K562 (cell line): ENCODE measurements around the gene KCNAB1. TPM values are rescaled to one million over a fixed set of nuclear protein-coding genes. Genes with fewer than 3 reads are reported as not detected.
A peak's percentile ranks its signal among the peaks of the same experiment; 100 is the strongest.

Experiments used
- ATAC-seq: fragments of 200-7000 bp; cut with Tn5 transposase; 3 replicates; pipeline ENCODE4 v1.9.1; 2020; ENCODE audit warnings: moderate library complexity
- BruUV-seq: library from RNA; stranded (reverse); fragments of 400-500 nt; replicated peaks from 2 replicates; lab custom pipeline; 2021; lab: Mats Ljungman, UMichigan
- CTCF ChIA-PET: fragments of 300-600 bp; formaldehyde crosslinking; extraction: SDS; loops from one replicate; lab custom pipeline; 2021; ENCODE audit warnings: low intra/inter-chr PET ratio; lab: Yijun Ruan, JAX
- POLR2A ChIA-PET: fragments of 300-600, 350-650 bp; sonication (Branson Sonifier 250); formaldehyde crosslinking; extraction: SDS; loops from one replicate; lab custom pipeline; 2021; ENCODE audit warnings: antibody characterized with exemption, inconsistent platforms; lab: Yijun Ruan, JAX
- DNase-seq, 4 experiments: peaks; one replicate each; pipeline versions ENCODE4 v3.0.0 to v3.0.0-alpha.2; 2011 to 2018; ENCODE audit warnings: low spot score in 3 of 4, mixed read lengths in 3 of 4; ENCODE audit errors: extremely low read depth in 1 of 4
- FAIRE-seq: peaks from 2 replicates; lab custom pipeline; 2011; peaks lifted over from hg19 to GRCh38; lab: Jason Lieb, UNC
- H2AFZ ChIP-seq: 2 replicates; pipeline ENCODE4 v1.6.0; 2011; ENCODE audit warnings: low read depth, low read length, control low read depth, inconsistent platforms
- H3K27ac ChIP-seq: fragments of 200-600 bp; 3 replicates; pipeline ENCODE4 v1.8.0; 2011; ENCODE audit warnings: low read depth, mild to moderate bottlenecking, control low read depth, inconsistent platforms, low read length, moderate library complexity, mixed read lengths; ENCODE audit errors: extremely low read depth
- H3K27me3 ChIP-seq, 2 experiments: fragments of 300-600 bp in 1 of 2; 2 replicates in 1 of 2; 3 replicates in 1 of 2; pipeline versions ENCODE4 v1.6.0 to v1.8.0; 2011; ENCODE audit warnings: inconsistent platforms in 2 of 2, low read length in 2 of 2, mild to moderate bottlenecking in 1 of 2, mixed read lengths in 1 of 2, moderate library complexity in 1 of 2; ENCODE audit not compliant: control insufficient read depth in 2 of 2, insufficient read depth in 2 of 2
- H3K36me3 ChIP-seq: fragments of 300-600 bp; 3 replicates; pipeline ENCODE4 v1.8.0; 2011; ENCODE audit warnings: mild to moderate bottlenecking, low read length, inconsistent platforms; ENCODE audit not compliant: control insufficient read depth, insufficient read depth
- H3K4me1 ChIP-seq, 2 experiments: fragments of 200-600 bp in 1 of 2; replicated peaks in 1 of 2; 2 replicates in 1 of 2; 3 replicates in 1 of 2; pipeline versions ENCODE4 v1.5.1 to v1.8.0; 2011; ENCODE audit warnings: inconsistent platforms in 2 of 2, low read length in 2 of 2, mild to moderate bottlenecking in 1 of 2, mixed read lengths in 1 of 2, moderate library complexity in 1 of 2; ENCODE audit not compliant: control insufficient read depth in 2 of 2, insufficient read depth in 2 of 2
- H3K4me2 ChIP-seq: 2 replicates; pipeline ENCODE4 v1.6.1; 2011; ENCODE audit warnings: low read length, control low read depth, inconsistent platforms, mixed read lengths; ENCODE audit not compliant: insufficient read depth
- H3K4me3 ChIP-seq: fragments of 200-600 bp; sonication (generic), shearing (Covaris generic); 2 replicates; pipeline ENCODE4 v1.5.1; 2016; ENCODE audit warnings: control low read depth, inconsistent platforms
- H3K79me2 ChIP-seq: fragments of 200-600 bp; 3 replicates; pipeline ENCODE4 v1.8.0; 2011; ENCODE audit warnings: low read length, inconsistent platforms; ENCODE audit not compliant: control insufficient read depth, insufficient read depth
- H3K9ac ChIP-seq, 2 experiments: 2 replicates each; pipeline versions ENCODE4 v1.6.0 to v1.6.1; 2011; ENCODE audit warnings: low read depth in 2 of 2, low read length in 2 of 2, control low read depth in 1 of 2, inconsistent platforms in 1 of 2, mild to moderate bottlenecking in 1 of 2, mixed read lengths in 1 of 2; ENCODE audit not compliant: insufficient read depth in 1 of 2
- H3K9me1 ChIP-seq: one replicate; pipeline ENCODE4 v1.6.0; 2011; ENCODE audit warnings: inconsistent platforms, mild to moderate bottlenecking, low read length, moderate library complexity; ENCODE audit not compliant: control insufficient read depth, insufficient read depth
- H3K9me3 ChIP-seq: replicated peaks from 2 replicates; pipeline ENCODE4 v1.5.1; 2011; ENCODE audit warnings: low read depth, low read length, inconsistent platforms; ENCODE audit not compliant: control insufficient read depth, insufficient read depth
- H4K20me1 ChIP-seq: replicated peaks from 2 replicates; pipeline ENCODE4 v1.6.1; 2011; ENCODE audit warnings: low read length, inconsistent platforms, mixed read lengths; ENCODE audit not compliant: control insufficient read depth, insufficient read depth
- POLR2G ChIP-seq: fragments of 200-400 bp; formaldehyde crosslinking; IDR thresholded peaks from 2 replicates; pipeline ENCODE4 v1.6.1; 2017; ENCODE audit warnings: low read depth, mild to moderate bottlenecking, antibody characterized with exemption, low read length, moderate library complexity
- RBFOX2 ChIP-seq: fragments of 200-400 bp; formaldehyde crosslinking; IDR thresholded peaks from 2 replicates; pipeline ENCODE4 v1.6.1; 2017; ENCODE audit warnings: low read depth, mild to moderate bottlenecking, low read length, moderate library complexity
- TAF1 ChIP-seq: IDR thresholded peaks from 2 replicates; pipeline ENCODE4 v1.6.1; 2011; ENCODE audit warnings: mild to moderate bottlenecking, low read length, moderate library complexity; ENCODE audit not compliant: insufficient read depth, control insufficient read depth, severe bottlenecking; ENCODE audit errors: extremely low read depth
- ZFX ChIP-seq: sonication (generic); formaldehyde crosslinking; IDR thresholded peaks from 2 replicates; pipeline ENCODE4 v1.8.0; 2022; ENCODE audit warnings: mild to moderate bottlenecking, missing genetic modification reagents, moderate library complexity
- WGBS: fragments of 100-300 bp; shearing (Covaris generic); methylation state at CpG from one replicate; pipeline ENCODE4 v1.1.6; 2016; ENCODE audit warnings: low coverage, mixed read lengths; ENCODE audit not compliant: insufficient coverage; ENCODE audit errors: missing lambda C conversion rate; 5-methylcytosine and 5-hydroxymethylcytosine counted together
- in situ Hi-C: fragments of 300-500 bp; cut with MboI; formaldehyde crosslinking; loops from 4 replicates; pipeline ENCODE4 v1.15.0; 2018; ENCODE audit warnings: inconsistent platforms, mixed read lengths
- intact Hi-C: fragments of 100-400 bp; cut with micrococcal nuclease; formaldehyde crosslinking; loops from 2 replicates; pipeline ENCODE4 v1.14.2; 2022
- polyA plus RNA-seq, 8 experiments: library from polyadenylated mRNA; depleted of rRNA in 4 of 8; stranded (reverse) in 5 of 8; unstranded in 3 of 8; fragments of >200 nt; fragmentation: Nextera tagmentation in 2 of 8; fragmentation: Illumina TruSeq in 1 of 8; extraction: Ambion mirVana in 2 of 8; extraction: Trizol in 1 of 8; gene quantifications; 2 replicates each; pipeline versions ENCODE4 v1.2.1 to v1.2.3, GENCODE V29; 2011 to 2014; ENCODE audit warnings: inconsistent platforms in 1 of 8, missing spikeins in 1 of 8
- total RNA-seq, 7 experiments: library from RNA; depleted of rRNA in 6 of 7; stranded (reverse); fragments of >200 nt in 6 of 7; fragmentation: Illumina TruSeq in 2 of 7; extraction: Trizol in 2 of 7; gene quantifications; 2 replicates each; pipeline versions ENCODE4 v1.2.1 to v1.2.3, GENCODE V29; 2011 to 2021; ENCODE audit warnings: low replicate concordance in 1 of 7

The KCNAB1 gene
- total and polyA plus RNA-seq, 9 of the 15 experiments (the other 6 are each of a cell fraction or from before 2014, with no cell fraction given): 0.14 to 1.2 (median 0.51) TPM

DNA sequence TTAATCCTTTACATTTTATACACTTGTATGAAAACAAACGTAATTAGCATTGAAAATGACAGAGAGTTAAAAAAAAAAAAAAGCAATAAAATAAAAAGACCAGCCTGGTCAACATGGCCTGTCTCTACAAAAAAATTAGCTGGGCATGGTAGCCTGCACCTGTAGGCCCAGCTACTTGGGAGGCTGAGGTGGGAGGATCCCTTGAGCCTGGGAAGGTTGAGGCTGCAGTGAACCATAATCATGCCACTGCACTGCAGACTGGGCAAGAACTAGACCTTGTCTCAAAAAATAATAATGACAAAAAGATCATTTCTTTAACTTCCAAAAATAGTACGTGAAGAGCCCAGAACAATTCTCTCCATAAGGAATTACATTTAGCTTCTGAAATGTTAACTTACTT is 432.6 kb downstream of the KCNAB1 start:
- Histone ChIP-seq H3K4me1 (peaks cover 6 to 29% of the 10 kb centered on the region in 2 experiments; a peak in 4 of 5 replicates), H2AFZ (no peak overlapping the region), H4K20me1 (no peaks in the 10 kb centered on the region), H3K4me3 (peak overlapping the region; percentile 74; the same call in 1 of the 2 replicates), H3K27ac (no peak overlapping the region), H3K4me2 (peak overlapping the region; percentile 94), H3K9me1 (no peaks in the 10 kb centered on the region), H3K27me3 (no peaks in the 10 kb centered on the region), H3K36me3 (peaks cover 58% of the 10 kb centered on the region), H3K9me3 (0 out of 2 replicates have a peak, but pooled peaks cover 4% of the 10 kb centered on the region), H3K9ac (peak overlapping the region in 1 of 2 experiments; percentile 90), H3K79me2 (peaks cover 73% of the 10 kb centered on the region)
- no peak for FAIRE-seq
- 27% methylated on average over 2 of the region's 2 CpGs for WGBS
- ChIA-PET CTCF (interaction anchor here (0.7 to 2.7 kb wide), 2 partner anchors 121 to 630 kb away, joined by 4 to 11 read pairs; partner anchors contain the start of gene TIPARP), POLR2A (interaction anchor here (0.6 to 3.0 kb wide), 6 partner anchors 10 to 672 kb away, joined by 3 to 27 read pairs (median 7); partner anchors contain the start of gene TIPARP)
- TSS peak; percentile 32 for BruUV-seq
- TF ChIP-seq ZFX (CRISPR knock-in tag): 0 out of 2 replicates have a peak, but pooled peaks have one; percentile 4
- TF ChIP-seq POLR2G: 0 out of 2 replicates have a peak, but pooled peaks have one; percentile 27
- peak; percentile 62 for TF ChIP-seq RBFOX2
- no peak for TF ChIP-seq TAF1
- DNase-seq: no peak
- no peak for ATAC-seq
- in situ Hi-C loops: loop anchor here (5.0 kb wide), 1 partner anchor 109 kb away; no protein-coding TSS in a partner anchor
- intact Hi-C loops: loop anchor here (10.0 kb wide), 1 partner anchor 262 kb away; no protein-coding TSS in a partner anchor
